IPS-15b (cell line): ENCODE results near the gene SYN1.
"Not testable (repeated sequence)": the region's sequence is repeated elsewhere in the genome, so short reads cannot be mapped to it uniquely, and the experiment has no call there.

ENCODE experiments used
- H3K27me3 ChIP-seq: one replicate; pipeline ENCODE4 v1.6.1; 2013; ENCODE audit warnings: low read length; ENCODE audit not compliant: control insufficient read depth, insufficient read depth
- H3K36me3 ChIP-seq: one replicate; pipeline ENCODE4 v1.6.1; 2013; ENCODE audit warnings: low read length; ENCODE audit not compliant: control insufficient read depth, insufficient read depth
- H3K4me1 ChIP-seq: one replicate; pipeline ENCODE4 v1.6.1; 2013; ENCODE audit warnings: mild to moderate bottlenecking, low read length; ENCODE audit not compliant: control insufficient read depth, insufficient read depth
- H3K4me3 ChIP-seq: one replicate; pipeline ENCODE4 v1.5.1; 2013; ENCODE audit warnings: low read depth, low read length
- H3K9ac ChIP-seq: one replicate; pipeline ENCODE4 v1.6.1; 2013; ENCODE audit warnings: low read depth, mild to moderate bottlenecking, low read length
- H3K9me3 ChIP-seq: one replicate; pipeline ENCODE4 v1.6.1; 2013; ENCODE audit warnings: mild to moderate bottlenecking, low read length; ENCODE audit not compliant: control insufficient read depth, insufficient read depth

SYN1 gene

GRCh38 chrX:47611926-47612325, 7.7 kb downstream of the SYN1 start:
- Histone ChIP-seq H3K9ac (no peak overlapping the region), H3K4me1 (peaks cover 4% of the 10 kb centered on the region), H3K9me3 (no peaks in the 10 kb centered on the region), H3K27me3 (no peaks in the 10 kb centered on the region), H3K36me3 (no peaks in the 10 kb centered on the region), H3K4me3 (no peak overlapping the region)

GRCh38 chrX:47611489-47611888, 8.2 kb downstream of the SYN1 start:
- H3K4me1 ChIP-seq, result peaks cover 4% of the 10 kb centered on the region
- no peaks in the 10 kb centered on the region for H3K27me3 ChIP-seq
- no peak overlapping the region for H3K4me3 ChIP-seq
- H3K36me3 ChIP-seq, result no peaks in the 10 kb centered on the region
- H3K9ac ChIP-seq, result no peak overlapping the region
- no peaks in the 10 kb centered on the region for H3K9me3 ChIP-seq

GRCh38 chrX:47610511-47610910, 9.1 kb downstream of the SYN1 start:
- no peaks in the 10 kb centered on the region for H3K9me3 ChIP-seq
- H3K4me3 ChIP-seq, result no peak overlapping the region
- H3K9ac ChIP-seq, result no peak overlapping the region
- peaks cover 4% of the 10 kb centered on the region for H3K4me1 ChIP-seq
- no peaks in the 10 kb centered on the region for H3K36me3 ChIP-seq
- no peaks in the 10 kb centered on the region for H3K27me3 ChIP-seq

GRCh38 chrX:47608130-47608810, 11.4 kb downstream of the SYN1 start:
- no peak overlapping the region for H3K4me3 ChIP-seq
- H3K27me3 ChIP-seq, result no peaks in the 10 kb centered on the region
- H3K9me3 ChIP-seq, result no peaks in the 10 kb centered on the region
- H3K36me3 ChIP-seq, result no peaks in the 10 kb centered on the region
- peaks cover 4% of the 10 kb centered on the region for H3K4me1 ChIP-seq
- H3K9ac ChIP-seq, result no peak overlapping the region

GRCh38 chrX:47607091-47607490, 12.6 kb downstream of the SYN1 start:
- H3K36me3 ChIP-seq, result no peaks in the 10 kb centered on the region
- no peaks in the 10 kb centered on the region for H3K27me3 ChIP-seq
- H3K4me1 ChIP-seq, result peaks cover 4% of the 10 kb centered on the region
- no peaks in the 10 kb centered on the region for H3K9me3 ChIP-seq
- no peak overlapping the region for H3K4me3 ChIP-seq
- H3K9ac ChIP-seq, result no peak overlapping the region

GRCh38 chrX:47605024-47605423, 14.6 kb downstream of the SYN1 start:
- H3K36me3 ChIP-seq, result no peaks in the 10 kb centered on the region
- no peaks in the 10 kb centered on the region for H3K27me3 ChIP-seq
- H3K4me3 ChIP-seq, result no peak overlapping the region
- H3K4me1 ChIP-seq, result peaks cover 4% of the 10 kb centered on the region
- H3K9ac ChIP-seq, result no peak overlapping the region
- H3K9me3 ChIP-seq, result no peaks in the 10 kb centered on the region

GRCh38 chrX:47603125-47603524, 16.5 kb downstream of the SYN1 start:
- H3K4me1 ChIP-seq, H3K4me3 ChIP-seq, H3K27me3 ChIP-seq, H3K9me3 ChIP-seq, H3K9ac ChIP-seq, H3K36me3 ChIP-seq: not testable (repeated sequence)

GRCh38 chrX:47597222-47597621, 22.4 kb downstream of the SYN1 start:
- no peak overlapping the region for H3K4me3 ChIP-seq
- H3K27me3 ChIP-seq, result no peaks in the 10 kb centered on the region
- no peaks in the 10 kb centered on the region for H3K36me3 ChIP-seq
- H3K9me3 ChIP-seq, result no peaks in the 10 kb centered on the region
- H3K4me1 ChIP-seq, result no peaks in the 10 kb centered on the region
- no peak overlapping the region for H3K9ac ChIP-seq

- H3K9ac ChIP-seq, result no peak overlapping the region
- H3K27me3 ChIP-seq, result no peaks in the 10 kb centered on the region
- no peaks in the 10 kb centered on the region for H3K9me3 ChIP-seq
- H3K4me1 ChIP-seq, result no peaks in the 10 kb centered on the region
- no peak overlapping the region for H3K4me3 ChIP-seq
- no peaks in the 10 kb centered on the region for H3K36me3 ChIP-seq
Measured at GRCh38 chrX:47596256-47596655, 23.4 kb downstream of the SYN1 start.

GRCh38 chrX:47595716-47596251, 23.9 kb downstream of the SYN1 start:
- H3K27me3 ChIP-seq, result no peaks in the 10 kb centered on the region
- no peak overlapping the region for H3K4me3 ChIP-seq
- no peaks in the 10 kb centered on the region for H3K9me3 ChIP-seq
- no peaks in the 10 kb centered on the region for H3K4me1 ChIP-seq
- no peak overlapping the region for H3K9ac ChIP-seq
- no peaks in the 10 kb centered on the region for H3K36me3 ChIP-seq

GRCh38 chrX:47593522-47593921, 26.1 kb downstream of the SYN1 start:
- Histone ChIP-seq H3K4me3 (no peak overlapping the region), H3K4me1 (no peaks in the 10 kb centered on the region), H3K36me3 (no peaks in the 10 kb centered on the region), H3K9ac (no peak overlapping the region), H3K27me3 (no peaks in the 10 kb centered on the region), H3K9me3 (no peaks in the 10 kb centered on the region)

GRCh38 chrX:47590984-47591383, 28.7 kb downstream of the SYN1 start:
- H3K27me3 ChIP-seq, result no peaks in the 10 kb centered on the region
- H3K4me3 ChIP-seq, result no peak overlapping the region
- H3K9ac ChIP-seq, result no peak overlapping the region
- H3K36me3 ChIP-seq, result no peaks in the 10 kb centered on the region
- H3K4me1 ChIP-seq, result no peaks in the 10 kb centered on the region
- no peaks in the 10 kb centered on the region for H3K9me3 ChIP-seq
